HG03159 (cell line): ENCODE results near the gene PLCL1.

Experiments used
- ATAC-seq: cut with Tn5 transposase; IDR thresholded peaks from one replicate; pipeline ENCODE4 v1.9.1; 2021; ENCODE audit warnings: mild to moderate bottlenecking, moderate library complexity; ENCODE audit not compliant: unreplicated experiment

Gene PLCL1

GRCh38 chr2:197924483-197924882 is 120.1 kb downstream of the PLCL1 start:
- no peak for ATAC-seq

DNA sequence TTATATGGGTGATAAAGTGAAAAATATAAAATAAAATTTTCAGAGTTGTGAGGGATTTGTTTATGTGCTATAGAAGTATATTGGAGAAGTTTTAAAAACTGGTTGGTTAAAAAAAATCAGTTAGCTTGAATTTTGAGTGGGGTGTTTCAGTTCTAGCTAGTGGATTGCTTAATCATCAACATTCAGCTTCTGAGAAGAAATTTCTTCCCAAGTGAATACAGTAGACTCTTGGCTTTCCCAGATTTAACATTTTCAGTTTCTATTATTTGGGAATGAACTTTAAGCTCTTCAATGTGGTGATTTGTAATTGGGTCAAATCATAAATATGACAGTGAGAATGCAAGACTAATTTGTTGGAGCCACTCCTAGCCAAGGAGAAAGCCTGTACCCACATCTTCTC is 120.8 kb downstream of the PLCL1 start:
- no peak for ATAC-seq

DNA sequence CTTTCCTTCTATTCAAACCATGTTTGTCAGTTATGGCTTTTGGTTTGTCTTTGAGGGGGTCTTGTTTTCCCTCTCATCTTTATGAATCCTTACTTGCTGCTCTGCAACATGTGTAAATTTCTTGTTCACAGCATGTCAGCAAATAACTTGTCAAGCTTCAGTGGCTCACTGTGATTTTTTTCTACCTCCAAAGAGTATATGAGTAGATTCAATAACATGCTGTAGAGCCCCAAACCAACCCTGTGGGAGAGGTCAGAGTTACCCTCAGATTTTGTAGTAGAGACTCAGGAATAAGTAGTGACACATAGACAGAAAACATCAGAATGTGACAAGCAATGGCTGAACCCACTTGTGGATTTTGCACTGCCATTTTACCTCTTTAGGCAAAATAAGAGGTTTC is 121.6 kb downstream of the PLCL1 start:
- no peak for ATAC-seq

DNA sequence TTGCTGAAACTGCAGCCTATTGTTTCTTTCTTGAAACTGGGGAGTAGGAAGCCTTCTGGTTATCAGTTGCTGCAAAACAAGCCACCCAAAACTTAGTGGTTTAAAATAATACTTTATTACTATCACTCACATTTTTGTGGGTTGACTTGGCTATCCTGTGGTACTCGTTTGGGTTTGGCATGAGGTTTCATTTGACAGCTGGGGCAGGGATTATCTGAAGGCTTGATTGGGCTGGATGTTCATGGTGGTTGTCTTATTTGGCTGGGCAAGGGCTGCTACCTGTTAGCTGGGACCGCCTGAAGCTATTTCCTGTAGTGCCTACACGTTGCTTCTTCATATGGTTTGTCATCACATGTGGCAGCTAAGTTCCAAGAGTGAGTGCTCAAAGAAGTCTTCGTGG is 122.3 kb downstream of the PLCL1 start:
- ATAC-seq, result no peak

DNA sequence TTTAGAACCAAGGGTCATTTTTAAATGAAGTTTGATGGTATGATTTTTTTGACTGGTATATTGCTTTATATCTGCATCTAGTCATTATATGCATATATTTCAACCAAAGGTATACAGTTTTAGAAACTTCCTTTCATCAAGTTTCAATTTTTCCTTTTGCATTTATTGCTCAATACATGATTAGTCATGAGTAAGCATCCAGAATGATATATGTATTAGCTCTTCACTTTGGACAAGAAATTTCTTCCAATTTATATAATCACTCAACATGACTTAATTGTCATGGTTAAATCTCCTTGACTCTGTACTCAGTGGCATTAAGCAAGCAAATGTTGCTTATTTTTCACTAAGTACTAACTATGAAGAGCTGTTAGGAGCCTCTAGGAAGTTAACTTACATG is 123.6 kb downstream of the PLCL1 start:
- no peak for ATAC-seq

- no peak for ATAC-seq
Measured at GRCh38 chr2:197929008-197929885, 124.9 kb downstream of the PLCL1 start.

GRCh38 chr2:197929886-197930227 is 125.5 kb downstream of the PLCL1 start:
- no peak for ATAC-seq

- no peak for ATAC-seq
Measured at GRCh38 chr2:197930570-197931278, 126.3 kb downstream of the PLCL1 start.

- ATAC-seq, result no peak
Measured at GRCh38 chr2:197931661-197932312, 127.4 kb downstream of the PLCL1 start.

DNA sequence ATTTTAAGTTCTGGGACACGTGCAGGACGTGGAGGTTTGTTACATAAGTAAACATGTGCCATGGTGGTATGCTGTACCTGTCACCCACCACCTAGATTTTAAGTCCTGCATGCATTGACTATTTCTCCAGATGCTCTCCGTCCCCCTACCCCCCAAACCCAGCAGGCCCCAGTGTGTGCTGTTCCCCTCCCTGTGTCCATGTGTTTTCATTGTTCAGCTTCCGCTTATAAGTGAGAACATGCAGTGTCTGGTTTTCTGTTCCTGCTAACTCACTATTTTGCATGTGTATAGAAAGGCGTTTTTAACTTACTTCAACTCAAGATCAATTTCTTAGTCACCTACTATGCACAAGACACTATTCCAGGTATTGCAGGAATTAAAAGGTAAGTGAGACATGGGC is 128.0 kb downstream of the PLCL1 start:
- no peak for ATAC-seq

DNA sequence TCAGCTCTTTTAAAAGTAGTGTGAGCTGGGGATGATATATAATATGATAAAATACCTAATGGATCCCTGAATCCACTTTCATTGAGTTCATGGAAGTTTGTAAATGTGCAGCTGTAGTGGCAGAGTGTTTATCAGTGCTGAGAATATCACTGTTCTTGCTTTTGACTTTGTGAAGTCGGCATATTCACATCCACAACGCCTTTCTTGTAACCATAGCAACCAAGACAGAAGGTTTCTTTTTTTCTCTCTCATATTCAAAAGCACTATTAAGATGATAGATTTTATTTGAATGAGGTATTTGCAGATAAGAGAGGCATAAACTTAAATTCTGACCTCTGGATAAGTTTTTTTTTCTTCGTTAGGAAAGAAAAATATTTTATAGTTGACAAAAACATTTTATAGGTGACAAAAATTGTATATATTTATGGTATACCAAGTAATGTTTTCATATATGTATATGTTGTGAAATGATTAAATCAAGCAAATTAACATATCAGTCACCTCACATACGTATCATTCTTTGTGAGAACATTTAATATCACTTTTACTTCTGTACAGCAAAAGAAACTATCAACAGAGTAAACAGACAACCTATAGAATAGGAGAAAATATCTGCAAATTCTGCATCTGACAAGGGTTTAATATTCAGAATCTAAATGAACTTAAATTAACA is 130.0 kb downstream of the PLCL1 start:
- no peak for ATAC-seq

- no peak for ATAC-seq
Measured at GRCh38 chr2:197934934-197935289, 130.5 kb downstream of the PLCL1 start.

DNA sequence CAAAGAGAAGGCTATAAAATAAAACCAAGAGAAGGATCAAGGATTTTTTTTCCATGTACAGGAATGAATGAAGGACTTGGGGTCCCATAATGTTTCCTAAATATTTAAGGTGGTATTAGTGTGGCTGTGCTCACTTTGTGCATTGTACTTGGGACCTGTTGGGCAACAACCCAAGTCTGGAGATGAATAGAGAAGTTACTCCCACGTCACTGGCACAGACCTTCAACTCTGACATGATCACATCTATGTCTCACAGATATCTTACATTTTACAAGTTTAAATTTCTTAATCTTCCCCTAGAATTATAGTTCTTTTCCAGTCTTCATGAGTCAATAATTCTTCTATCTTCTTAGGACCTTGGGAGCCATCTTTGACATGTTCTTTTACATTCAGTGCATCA is 133.4 kb downstream of the PLCL1 start:
- no peak for ATAC-seq

DNA sequence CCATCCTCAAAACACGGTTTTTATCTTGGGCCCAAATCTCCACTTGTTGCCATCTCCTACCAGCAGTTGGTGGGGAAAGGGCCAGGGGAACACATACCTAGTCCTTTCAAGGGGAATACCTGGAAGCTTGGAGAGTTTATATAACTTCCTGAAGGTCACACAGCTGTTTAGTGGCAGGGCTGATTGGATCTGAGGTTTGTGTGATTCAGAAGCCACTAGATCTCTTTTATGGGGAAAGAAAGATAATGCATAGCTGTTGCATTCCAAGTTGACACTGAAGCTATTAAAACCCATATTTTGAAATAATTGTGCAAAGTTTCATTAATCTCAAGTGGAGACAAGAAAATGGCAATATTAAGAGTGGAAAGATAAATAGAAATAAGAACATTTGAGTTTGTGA is 134.2 kb downstream of the PLCL1 start:
- no peak for ATAC-seq

DNA sequence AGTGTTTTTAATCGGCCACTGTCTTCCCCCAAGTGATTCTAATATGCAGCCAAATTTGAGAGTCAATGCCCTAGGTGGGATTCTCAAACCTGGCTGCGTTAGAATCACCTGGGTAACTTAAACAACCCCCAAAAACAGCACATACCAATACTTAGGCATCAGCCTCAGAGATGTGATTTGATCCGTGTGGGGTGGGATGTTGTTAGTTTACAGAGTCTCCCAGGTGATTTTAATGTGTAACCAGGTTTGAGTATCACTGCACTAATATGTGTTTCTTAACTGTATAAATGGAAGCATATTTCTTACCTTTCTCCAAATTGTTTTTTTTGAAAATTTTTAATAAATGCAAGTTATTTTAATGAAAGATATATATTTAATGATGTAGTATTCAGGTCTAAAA is 135.4 kb downstream of the PLCL1 start:
- no peak for ATAC-seq

- no peak for ATAC-seq
Measured at GRCh38 chr2:197940382-197940781, 136.0 kb downstream of the PLCL1 start.

DNA sequence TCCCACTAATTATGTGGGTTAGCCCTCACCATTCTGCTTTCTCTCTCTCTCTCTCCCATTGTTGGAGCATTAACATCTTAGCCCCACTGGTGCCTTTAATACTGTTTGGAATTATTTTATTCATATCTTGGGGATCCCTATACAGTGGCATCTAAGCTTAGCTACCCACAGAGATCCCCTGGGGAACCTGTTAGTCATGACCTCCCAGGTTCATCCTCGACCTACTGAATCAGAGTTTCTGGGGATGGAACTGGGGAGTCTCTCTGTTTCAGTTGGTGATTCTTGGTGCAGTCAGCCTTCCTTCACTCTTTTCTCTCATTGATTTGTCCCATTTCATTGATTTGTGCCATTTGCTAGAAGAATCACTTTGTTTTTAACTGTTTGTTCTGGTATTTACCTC is 137.3 kb downstream of the PLCL1 start:
- no peak for ATAC-seq

- ATAC-seq, result no peak
Measured at GRCh38 chr2:197943731-197944130, 139.3 kb downstream of the PLCL1 start.

DNA sequence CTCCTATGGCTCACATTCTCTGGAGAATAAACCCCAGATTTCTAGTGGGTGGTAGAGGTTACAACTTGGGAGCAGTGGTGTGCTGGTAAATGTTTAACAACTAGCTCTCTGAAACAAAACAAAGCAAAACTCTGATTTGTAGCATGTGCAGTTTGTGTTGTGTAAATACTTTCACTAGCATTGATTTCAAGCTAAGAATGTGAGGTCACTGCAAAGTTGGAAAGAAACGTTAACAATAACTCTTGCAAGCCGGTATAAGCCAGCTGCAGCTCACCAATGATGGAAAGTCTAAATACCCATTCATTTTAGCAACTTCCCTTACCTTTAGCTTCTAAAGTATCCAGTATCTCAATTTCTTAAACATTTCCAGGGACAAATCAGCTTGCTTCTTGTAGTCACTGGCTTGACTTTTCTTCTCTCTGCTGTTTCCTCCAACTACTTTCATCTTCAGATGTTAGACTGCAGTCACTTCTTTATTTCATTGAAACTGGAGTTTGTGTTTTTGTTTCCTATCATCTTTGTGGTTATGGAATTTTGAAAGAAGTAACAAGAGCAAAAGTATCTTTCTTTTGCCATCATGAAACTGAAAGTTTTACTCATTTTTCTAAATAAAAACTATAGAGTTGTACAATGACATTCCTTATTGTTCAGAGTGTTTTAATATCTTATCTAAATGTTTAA is 140.2 kb downstream of the PLCL1 start:
- ATAC-seq, result no peak

DNA sequence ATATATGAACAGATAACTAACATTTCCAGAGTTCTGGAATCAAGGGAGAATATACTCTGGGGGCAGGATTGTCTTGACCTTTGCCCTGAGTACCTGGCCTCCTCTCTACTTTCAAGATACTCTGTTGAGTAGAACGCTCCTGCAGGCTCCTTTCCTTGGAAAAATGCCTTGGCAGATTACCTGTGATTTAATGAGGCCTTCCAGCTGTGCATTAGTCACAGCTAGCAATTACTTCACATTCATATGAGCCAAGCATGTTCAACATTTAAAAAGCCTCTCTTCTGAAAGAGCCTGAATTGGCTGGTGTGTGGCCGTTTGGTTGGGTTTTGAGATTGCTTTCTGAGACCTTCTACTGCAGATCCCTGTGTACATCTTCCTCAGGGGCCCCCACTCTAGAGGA is 142.2 kb downstream of the PLCL1 start:
- no peak for ATAC-seq

GRCh38 chr2:197947219-197947757 is 142.9 kb downstream of the PLCL1 start:
- no peak for ATAC-seq
